ENCODE results near the gene ZACN.

DNA sequence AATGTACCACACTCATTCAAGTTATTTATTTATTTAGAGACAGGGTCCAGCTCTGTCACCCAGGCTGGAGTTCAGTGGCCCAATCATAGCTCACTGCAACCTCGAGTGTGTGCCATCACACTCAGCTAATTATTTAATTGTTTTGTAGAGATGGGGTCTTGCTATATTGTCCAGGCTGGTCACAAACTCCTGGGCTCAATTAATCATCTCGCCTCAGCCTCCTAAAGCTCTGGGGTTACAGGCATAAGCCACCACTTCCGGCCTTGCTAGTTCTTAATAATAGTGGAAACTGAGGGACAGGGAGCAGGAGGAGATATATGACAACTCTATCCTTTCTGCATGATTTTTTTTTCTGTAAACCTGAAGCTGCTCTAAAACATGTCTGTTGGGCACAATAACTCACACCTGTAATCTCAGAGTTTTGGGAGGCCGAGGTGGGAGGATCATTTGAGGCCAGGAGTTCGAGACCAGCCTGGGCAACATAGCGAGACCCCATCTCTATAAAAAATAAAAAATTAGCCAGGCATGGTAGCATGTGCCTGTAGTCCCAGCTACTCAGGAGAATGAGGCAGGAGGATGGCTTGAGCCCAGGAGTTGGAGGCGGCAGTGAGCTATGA lies 36.3 kb downstream of the ZACN start:
- TF ChIP-seq, protein P1, sequence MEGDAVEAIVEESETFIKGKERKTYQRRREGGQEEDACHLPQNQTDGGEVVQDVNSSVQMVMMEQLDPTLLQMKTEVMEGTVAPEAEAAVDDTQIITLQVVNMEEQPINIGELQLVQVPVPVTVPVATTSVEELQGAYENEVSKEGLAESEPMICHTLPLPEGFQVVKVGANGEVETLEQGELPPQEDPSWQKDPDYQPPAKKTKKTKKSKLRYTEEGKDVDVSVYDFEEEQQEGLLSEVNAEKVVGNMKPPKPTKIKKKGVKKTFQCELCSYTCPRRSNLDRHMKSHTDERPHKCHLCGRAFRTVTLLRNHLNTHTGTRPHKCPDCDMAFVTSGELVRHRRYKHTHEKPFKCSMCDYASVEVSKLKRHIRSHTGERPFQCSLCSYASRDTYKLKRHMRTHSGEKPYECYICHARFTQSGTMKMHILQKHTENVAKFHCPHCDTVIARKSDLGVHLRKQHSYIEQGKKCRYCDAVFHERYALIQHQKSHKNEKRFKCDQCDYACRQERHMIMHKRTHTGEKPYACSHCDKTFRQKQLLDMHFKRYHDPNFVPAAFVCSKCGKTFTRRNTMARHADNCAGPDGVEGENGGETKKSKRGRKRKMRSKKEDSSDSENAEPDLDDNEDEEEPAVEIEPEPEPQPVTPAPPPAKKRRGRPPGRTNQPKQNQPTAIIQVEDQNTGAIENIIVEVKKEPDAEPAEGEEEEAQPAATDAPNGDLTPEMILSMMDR (IDR thresholded peaks at IDR 0.05): no peak
- no peak for TF ChIP-seq POLR2A (IDR thresholded peaks at IDR 0.05)
- TF ChIP-seq POLR2AphosphoS5 (IDR thresholded peaks at IDR 0.05): no peak

All from prostate gland (tissue), 2 donors.